HG03439 (cell line): ENCODE results near the gene RFX3.

Source experiments
- ATAC-seq: cut with Tn5 transposase; IDR thresholded peaks from one replicate; pipeline ENCODE4 v1.9.1; 2021; ENCODE audit warnings: mild to moderate bottlenecking, moderate library complexity; ENCODE audit not compliant: unreplicated experiment

The RFX3 gene

DNA sequence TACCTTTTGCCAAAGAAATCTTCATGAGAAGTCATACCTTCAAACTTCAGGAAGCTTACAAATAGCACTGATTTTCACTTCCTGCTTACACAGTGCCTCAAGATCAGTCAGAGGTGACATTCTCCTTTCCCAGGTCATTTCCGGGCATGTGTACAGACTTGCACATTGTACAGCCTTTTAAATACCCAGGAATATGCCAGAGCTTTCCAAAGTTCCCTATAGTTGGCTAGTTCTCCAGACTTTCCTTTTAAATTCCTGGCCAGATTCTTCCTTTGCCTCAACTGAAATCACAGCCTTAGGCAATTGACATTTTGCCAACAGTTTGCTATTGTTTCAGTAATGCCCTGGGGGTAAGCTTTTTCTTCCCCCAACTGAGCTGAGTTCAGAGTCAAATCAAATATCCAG is 47.2 kb downstream of the RFX3 start:
- ATAC-seq = peak; percentile 43

DNA sequence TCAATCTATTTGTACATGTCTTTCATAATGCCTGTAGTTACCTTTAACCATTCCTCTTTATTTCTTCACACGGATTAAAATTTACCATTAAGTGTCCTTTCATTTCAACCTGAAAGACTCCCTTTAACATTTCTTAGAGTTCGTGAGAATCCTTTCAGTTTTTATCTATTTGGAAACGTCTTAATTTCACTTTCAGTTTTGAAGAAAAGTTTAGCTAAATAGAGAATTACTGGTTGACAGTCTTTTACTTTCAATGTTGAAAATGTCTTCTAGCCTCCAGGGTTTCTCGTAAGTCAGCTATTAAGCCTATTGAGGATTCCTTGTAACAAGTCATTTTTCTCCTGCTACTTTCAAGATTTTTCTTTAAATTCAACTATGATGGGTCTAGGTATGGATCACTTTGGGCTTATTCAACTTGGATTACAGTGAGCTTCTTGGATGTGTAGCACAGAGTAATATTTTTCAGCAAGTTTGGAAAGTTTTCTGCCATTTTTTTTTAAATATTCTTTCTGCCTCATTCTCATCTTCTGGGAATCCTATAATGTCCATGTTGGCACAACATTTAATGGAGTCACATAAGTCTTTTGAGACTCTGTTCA is 48.5 kb downstream of the RFX3 start:
- no peak for ATAC-seq

DNA sequence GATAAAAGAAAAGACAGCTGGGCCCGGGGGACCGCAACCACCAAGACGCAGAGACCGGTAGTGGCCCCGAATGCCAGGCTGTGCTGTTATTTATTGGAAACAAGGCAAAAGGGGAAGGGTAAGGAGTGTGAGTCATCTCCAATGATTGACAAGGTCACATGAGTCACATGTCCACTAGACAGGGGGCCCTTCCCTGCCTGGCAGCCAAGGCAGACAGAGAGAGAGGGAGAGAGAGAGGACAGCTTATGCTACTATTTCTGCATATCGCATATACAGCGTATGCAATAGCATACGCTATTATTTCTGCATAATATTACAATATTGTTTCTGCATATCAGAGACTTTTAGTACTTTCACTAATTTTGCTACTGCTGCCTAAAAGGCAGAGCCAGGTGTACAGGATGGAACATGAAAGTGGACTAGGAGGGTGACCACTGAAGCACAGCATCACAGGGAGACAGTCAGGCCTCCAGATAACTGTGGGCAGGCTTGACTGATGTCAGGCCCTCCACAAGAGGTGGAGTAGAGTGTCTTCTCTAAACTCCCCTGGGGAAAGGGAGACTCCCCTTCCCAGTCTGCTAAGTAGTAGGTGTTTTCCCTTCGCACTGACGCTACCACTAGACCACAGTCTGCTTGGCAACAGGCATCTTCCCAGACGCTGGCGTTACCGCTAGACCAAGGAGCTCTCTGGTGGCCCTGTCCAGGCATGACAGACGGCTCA is 50.3 kb downstream of the RFX3 start:
- ATAC-seq = peak; percentile 36

- no peak for ATAC-seq
Observed at GRCh38 chr9:3474821-3475220, 51.0 kb downstream of the RFX3 start.

GRCh38 chr9:3473405-3473804 is 52.4 kb downstream of the RFX3 start:
- no peak for ATAC-seq

DNA sequence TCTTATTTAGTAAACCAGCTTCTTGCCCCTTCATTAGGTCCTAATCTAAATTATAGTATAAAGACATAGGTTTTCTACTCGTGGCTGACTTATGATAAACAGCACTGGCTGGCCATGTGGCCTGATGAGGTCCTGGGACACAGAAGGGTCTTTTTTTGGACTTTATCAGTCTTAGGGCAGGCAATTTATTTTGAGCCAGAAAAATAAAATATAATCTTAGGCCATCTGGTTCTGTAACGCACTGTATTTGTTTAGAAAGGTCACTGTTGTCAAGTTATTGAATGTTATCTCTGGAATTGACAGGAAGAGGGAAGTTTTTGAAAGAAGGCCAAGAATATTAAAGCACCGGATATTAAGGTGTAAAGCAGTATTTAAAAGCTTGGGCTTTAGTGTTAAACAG is 53.9 kb downstream of the RFX3 start:
- ATAC-seq = no peak

GRCh38 chr9:3468421-3469205 is 57.2 kb downstream of the RFX3 start:
- ATAC-seq = no peak

DNA sequence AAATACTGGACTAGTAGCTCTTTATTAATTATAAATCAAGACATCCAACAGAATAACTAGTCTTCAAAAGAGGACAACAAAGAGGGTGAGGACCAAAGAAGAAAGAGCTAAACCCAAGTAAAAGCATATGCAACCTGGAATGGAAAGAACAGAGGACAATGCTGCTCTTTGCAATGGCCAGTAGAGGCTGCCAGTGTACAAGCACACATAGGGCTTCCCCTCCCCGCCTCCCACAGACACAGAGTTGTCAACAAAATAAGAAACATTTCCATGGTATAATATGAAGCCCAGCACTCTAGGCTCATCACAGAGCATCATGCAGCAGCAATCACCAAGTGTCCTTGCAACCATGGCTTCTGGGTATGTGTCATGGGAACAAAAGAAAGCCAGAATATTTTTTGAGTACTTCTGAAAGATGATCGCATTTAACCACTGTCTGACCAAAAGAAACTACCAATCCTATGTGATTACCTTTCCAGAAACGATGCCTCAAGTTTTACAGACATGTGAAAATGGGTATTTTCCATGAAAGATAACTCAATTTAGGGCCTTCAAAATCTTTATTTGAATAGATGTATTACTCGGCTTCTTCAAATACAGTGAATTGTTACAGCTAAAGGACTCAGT is 58.1 kb downstream of the RFX3 start:
- ATAC-seq = peak; percentile 87

GRCh38 chr9:3464033-3464638 is 61.7 kb downstream of the RFX3 start:
- ATAC-seq = no peak

GRCh38 chr9:3458806-3459475 is 66.9 kb downstream of the RFX3 start:
- ATAC-seq = no peak

DNA sequence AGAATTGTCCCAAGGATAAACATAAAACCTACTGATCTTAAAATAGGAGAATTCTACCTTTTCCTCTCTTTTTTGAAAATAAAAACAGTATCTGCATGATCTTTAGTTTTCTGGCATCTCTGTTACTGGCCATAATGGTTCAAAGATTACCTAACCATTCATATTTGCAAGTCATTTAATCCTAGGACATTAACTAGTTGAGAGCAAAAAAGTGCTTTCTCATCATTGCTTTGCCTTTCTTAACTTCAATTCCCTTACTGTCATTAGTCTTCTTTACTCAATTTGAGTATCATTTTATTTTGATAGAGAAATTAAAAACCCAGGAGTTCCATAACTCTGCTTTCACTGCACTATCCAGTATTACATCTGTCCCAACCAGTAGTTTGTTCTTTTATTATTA is 68.6 kb downstream of the RFX3 start:
- no peak for ATAC-seq

GRCh38 chr9:3455717-3456116 is 70.1 kb downstream of the RFX3 start:
- no peak for ATAC-seq

DNA sequence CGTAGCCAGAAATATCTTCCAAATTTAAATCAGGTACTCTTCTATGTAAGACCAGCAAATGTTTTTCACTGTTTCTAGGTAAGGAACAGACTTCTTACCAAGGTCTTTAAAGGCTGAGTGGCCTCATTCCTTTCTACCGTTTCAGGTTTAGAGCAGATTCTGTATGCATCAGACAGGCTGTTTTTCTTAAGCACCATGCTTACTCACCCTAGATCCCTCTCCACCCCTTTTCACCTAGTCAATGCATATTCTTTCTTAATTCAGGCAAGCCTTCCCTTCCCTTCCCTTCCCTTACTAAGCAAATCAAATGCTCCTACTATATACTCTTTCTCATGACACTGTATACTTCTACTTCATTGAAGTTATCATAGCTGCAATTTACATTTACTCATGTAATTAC is 70.7 kb downstream of the RFX3 start:
- no peak for ATAC-seq

DNA sequence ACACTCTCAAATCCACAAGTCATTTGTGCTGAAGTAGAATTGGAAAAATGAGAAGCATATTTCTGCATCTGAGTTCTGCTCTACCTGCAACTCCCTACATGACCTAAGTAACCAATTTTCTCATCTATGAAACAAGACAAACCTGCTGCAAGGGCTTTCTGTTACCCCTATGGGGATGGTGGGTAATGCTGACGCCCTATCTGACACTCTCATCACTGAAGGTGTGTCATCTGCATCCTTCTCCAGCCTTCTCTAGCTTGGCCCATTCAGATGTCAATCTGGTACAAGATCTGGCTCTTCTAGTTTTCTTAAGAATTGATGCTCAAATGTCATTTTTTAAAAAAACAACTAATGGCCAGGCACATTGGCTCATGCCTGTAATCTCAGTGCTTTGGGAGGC is 73.8 kb downstream of the RFX3 start:
- no peak for ATAC-seq

DNA sequence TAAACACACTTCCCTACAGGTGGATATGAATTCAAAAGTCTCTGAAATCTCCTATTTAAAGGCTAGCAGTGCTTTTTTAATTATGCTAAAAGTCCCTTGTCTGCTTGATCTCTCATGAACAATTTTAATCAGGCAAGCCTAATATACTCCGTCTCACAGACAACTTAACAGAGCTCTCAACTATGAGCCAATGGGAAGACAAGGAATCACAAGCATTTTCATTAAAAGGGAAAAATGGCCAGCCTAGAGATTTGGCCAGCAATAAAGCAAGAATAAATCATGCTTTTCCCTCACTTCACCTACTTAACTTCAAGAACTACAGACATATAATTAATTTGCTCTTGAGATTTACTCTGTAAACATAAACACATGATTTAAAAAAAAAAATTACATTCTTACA is 78.0 kb downstream of the RFX3 start:
- ATAC-seq = no peak

DNA sequence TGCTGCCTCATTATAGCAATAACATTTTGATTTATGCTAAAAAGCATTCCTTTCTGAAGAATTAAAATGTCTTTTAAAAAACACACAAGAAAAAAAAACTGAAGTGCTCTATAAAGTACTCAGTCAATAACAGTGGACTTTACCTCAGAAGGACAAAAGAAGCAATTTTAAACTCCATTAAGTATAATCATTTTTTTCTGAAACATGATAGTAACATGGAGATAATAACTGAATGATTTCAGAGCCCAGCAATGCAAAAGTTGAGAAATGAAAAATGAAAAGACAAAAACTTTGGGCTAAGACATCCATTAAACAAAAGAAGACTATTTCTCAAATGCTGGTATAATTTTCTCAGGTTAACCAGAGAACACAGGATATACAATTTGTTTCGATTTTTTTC is 78.7 kb downstream of the RFX3 start:
- ATAC-seq = no peak

DNA sequence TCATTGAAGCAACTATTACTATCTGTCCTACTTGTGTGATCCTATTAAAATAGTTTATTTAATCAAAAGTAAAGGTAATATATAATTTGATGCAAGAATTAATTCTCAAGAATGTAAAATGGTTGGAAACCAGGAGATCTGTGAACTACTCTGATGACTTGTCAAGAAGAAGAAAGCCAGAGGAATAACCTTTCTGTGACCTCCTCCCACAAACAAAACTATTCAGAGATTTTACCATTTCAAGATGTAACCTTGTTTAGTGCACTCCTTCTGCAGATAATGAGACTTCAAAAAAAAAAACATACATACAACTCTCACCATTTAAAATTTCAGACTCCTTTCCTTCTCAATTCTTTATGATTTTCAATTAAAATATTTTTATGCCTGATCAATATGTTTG is 79.5 kb downstream of the RFX3 start:
- no peak for ATAC-seq

- no peak for ATAC-seq
Observed at GRCh38 chr9:3444016-3444415, 81.8 kb downstream of the RFX3 start.

- peak; percentile 83 for ATAC-seq
Observed at GRCh38 chr9:3441197-3441816, 84.5 kb downstream of the RFX3 start.
